Astrocyte (in vitro differentiated cells and primary cell): Measurements from ENCODE around the gene LACTB. TPM values are rescaled to one million over a fixed set of nuclear protein-coding genes. Genes with fewer than 3 reads are reported as not detected.
A peak's percentile ranks its signal among the peaks of the same experiment; 100 is the strongest.

Experiments
- DNase-seq: peaks from one replicate; pipeline ENCODE4 v3.0.0-alpha.2; 2010; ENCODE audit warnings: low read depth
- FAIRE-seq: peaks from 2 replicates; lab custom pipeline; 2011; peaks lifted over from hg19 to GRCh38; lab: Jason Lieb, UNC
- H2AFZ ChIP-seq: 2 replicates; pipeline ENCODE4 v1.6.0; 2012; ENCODE audit warnings: low read depth, low read length, inconsistent platforms
- H3K27ac ChIP-seq: 2 replicates; pipeline ENCODE4 v1.5.1; 2011; ENCODE audit warnings: low read depth, low read length, inconsistent platforms
- H3K27me3 ChIP-seq: 2 replicates; pipeline ENCODE4 v1.6.0; 2011; ENCODE audit warnings: low read length, inconsistent platforms; ENCODE audit not compliant: insufficient read depth
- H3K36me3 ChIP-seq: 2 replicates; pipeline ENCODE4 v1.5.1; 2011; ENCODE audit warnings: low read length, inconsistent platforms; ENCODE audit not compliant: insufficient read depth
- H3K4me1 ChIP-seq: 2 replicates; pipeline ENCODE4 v1.5.1; 2011; ENCODE audit warnings: low read length, inconsistent platforms; ENCODE audit not compliant: insufficient read depth
- H3K4me2 ChIP-seq: 2 replicates; pipeline ENCODE4 v1.6.0; 2012; ENCODE audit warnings: low read length, inconsistent platforms
- H3K4me3 ChIP-seq: 2 replicates; pipeline ENCODE4 v1.5.1; 2011; ENCODE audit warnings: low read depth, mild to moderate bottlenecking, low read length, inconsistent platforms; ENCODE audit not compliant: insufficient read depth
- H3K79me2 ChIP-seq: 2 replicates; pipeline ENCODE4 v1.6.0; 2012; ENCODE audit warnings: mild to moderate bottlenecking, low read length, inconsistent platforms; ENCODE audit not compliant: insufficient read depth
- H3K9ac ChIP-seq: 2 replicates; pipeline ENCODE4 v1.6.0; 2012; ENCODE audit warnings: mild to moderate bottlenecking, low read length, inconsistent platforms
- H3K9me3 ChIP-seq: 2 replicates; pipeline ENCODE4 v1.5.1; 2012; ENCODE audit warnings: low read depth, mild to moderate bottlenecking, low read length, inconsistent platforms; ENCODE audit not compliant: insufficient read depth
- H4K20me1 ChIP-seq: 2 replicates; pipeline ENCODE4 v1.6.0; 2012; ENCODE audit warnings: low read length, inconsistent platforms; ENCODE audit not compliant: insufficient read depth
- H3K27ac Mint-ChIP-seq: one replicate; pipeline ENCODE4 v1.8.0; 2021; ENCODE audit warnings: mild to moderate bottlenecking, mixed read lengths; ENCODE audit not compliant: unreplicated experiment
- H3K27me3 Mint-ChIP-seq: one replicate; pipeline ENCODE4 v1.8.0; 2021; ENCODE audit warnings: low read depth, mixed read lengths; ENCODE audit not compliant: unreplicated experiment
- H3K36me3 Mint-ChIP-seq: one replicate; pipeline ENCODE4 v1.8.0; 2021; ENCODE audit warnings: low read depth, mixed read lengths; ENCODE audit not compliant: unreplicated experiment
- H3K4me1 Mint-ChIP-seq: one replicate; pipeline ENCODE4 v1.8.0; 2021; ENCODE audit warnings: low read depth, mixed read lengths; ENCODE audit not compliant: unreplicated experiment
- H3K4me3 Mint-ChIP-seq: one replicate; pipeline ENCODE4 v1.8.0; 2021; ENCODE audit warnings: mild to moderate bottlenecking, moderate library complexity, mixed read lengths; ENCODE audit not compliant: unreplicated experiment
- H3K9me3 Mint-ChIP-seq: one replicate; pipeline ENCODE4 v1.8.0; 2021; ENCODE audit warnings: mild to moderate bottlenecking, mixed read lengths; ENCODE audit not compliant: unreplicated experiment
- EZH2 ChIP-seq: IDR thresholded peaks from 2 replicates; pipeline ENCODE4 v1.6.1; 2012; ENCODE audit warnings: mild to moderate bottlenecking, low read length, inconsistent platforms; ENCODE audit not compliant: insufficient read depth
- total RNA-seq: library from RNA; stranded (reverse); gene quantifications from 2 replicates; pipeline ENCODE4 v1.2.1, GENCODE V29; 2021
- TF ChIP-seq, protein P1 (sequence below): IDR thresholded peaks from 2 replicates; pipeline ENCODE4 v1.5.1; 2011; ENCODE audit warnings: low read depth, mild to moderate bottlenecking, inconsistent platforms, low read length, moderate library complexity; ENCODE audit not compliant: insufficient read depth

The LACTB gene
- total RNA-seq, 1 donor from 2014 or later: 29.8 TPM

DNA sequence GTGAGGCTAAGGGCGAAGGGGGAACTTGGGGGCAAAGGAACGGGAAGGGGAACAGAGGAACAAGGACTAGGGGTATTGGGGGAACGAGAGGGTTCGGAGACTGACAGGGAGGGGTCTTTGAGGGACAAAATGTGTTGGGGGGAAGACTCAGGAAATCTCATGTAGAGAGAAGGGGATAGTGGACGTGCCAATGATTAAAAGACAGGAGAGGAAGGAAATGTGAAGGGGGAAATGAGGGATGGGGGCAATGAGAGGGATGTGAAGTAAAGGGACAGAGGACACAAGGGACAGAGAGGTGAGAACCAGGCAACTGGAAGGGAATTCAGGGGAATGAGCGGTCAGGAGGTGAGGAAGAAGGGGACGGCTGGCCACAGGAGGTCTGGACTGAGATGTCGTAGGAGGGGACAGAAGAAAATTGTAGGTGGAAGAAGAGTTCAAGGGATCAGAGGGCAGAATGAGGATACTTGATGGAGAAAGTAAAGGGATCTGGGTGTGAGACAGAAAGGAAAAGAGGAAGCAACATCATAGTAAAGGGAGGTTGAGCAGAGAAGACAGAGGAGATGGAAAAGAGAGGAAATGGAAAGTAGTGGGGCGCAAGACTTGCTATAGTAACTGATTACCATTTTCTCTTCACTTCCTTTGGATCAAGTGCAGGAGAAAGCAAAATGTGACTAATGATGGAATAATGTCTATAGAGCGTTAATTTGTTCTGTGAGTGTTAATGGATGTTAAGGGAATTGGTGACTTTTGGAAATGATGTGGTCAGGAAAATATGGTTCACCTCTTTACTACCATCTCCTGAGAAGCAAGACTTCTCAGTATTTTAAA is 68.5 kb downstream of the LACTB start:
- H3K4me2 ChIP-seq: peak overlapping the region; percentile 98
- peak overlapping the region; percentile 85 for H3K9ac ChIP-seq
- no peaks in the 10 kb centered on the region for H3K36me3 ChIP-seq
- H3K4me3 Mint-ChIP-seq: peak overlapping the region; percentile 88
- peak overlapping the region; percentile 59 for H3K27ac Mint-ChIP-seq
- peak overlapping the region; percentile 72 for H3K4me3 ChIP-seq
- FAIRE-seq (no peak), DNase-seq (no peak)
- H2AFZ ChIP-seq: peak overlapping the region; percentile 7
- peaks cover 53% of the 10 kb centered on the region for H3K79me2 ChIP-seq
- H3K27ac ChIP-seq: peak overlapping the region; percentile 50
- no peaks in the 10 kb centered on the region for H3K9me3 Mint-ChIP-seq
- H3K4me1 Mint-ChIP-seq: peaks cover 41% of the 10 kb centered on the region
- peaks cover 38% of the 10 kb centered on the region for H3K4me1 ChIP-seq
- no peaks in the 10 kb centered on the region for H3K27me3 Mint-ChIP-seq
- peaks cover 20% of the 10 kb centered on the region for H4K20me1 ChIP-seq
- no peaks in the 10 kb centered on the region for H3K9me3 ChIP-seq
- H3K36me3 Mint-ChIP-seq: no peaks in the 10 kb centered on the region
- no peaks in the 10 kb centered on the region for H3K27me3 ChIP-seq
- TF ChIP-seq, protein P1, sequence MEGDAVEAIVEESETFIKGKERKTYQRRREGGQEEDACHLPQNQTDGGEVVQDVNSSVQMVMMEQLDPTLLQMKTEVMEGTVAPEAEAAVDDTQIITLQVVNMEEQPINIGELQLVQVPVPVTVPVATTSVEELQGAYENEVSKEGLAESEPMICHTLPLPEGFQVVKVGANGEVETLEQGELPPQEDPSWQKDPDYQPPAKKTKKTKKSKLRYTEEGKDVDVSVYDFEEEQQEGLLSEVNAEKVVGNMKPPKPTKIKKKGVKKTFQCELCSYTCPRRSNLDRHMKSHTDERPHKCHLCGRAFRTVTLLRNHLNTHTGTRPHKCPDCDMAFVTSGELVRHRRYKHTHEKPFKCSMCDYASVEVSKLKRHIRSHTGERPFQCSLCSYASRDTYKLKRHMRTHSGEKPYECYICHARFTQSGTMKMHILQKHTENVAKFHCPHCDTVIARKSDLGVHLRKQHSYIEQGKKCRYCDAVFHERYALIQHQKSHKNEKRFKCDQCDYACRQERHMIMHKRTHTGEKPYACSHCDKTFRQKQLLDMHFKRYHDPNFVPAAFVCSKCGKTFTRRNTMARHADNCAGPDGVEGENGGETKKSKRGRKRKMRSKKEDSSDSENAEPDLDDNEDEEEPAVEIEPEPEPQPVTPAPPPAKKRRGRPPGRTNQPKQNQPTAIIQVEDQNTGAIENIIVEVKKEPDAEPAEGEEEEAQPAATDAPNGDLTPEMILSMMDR: no peak

DNA sequence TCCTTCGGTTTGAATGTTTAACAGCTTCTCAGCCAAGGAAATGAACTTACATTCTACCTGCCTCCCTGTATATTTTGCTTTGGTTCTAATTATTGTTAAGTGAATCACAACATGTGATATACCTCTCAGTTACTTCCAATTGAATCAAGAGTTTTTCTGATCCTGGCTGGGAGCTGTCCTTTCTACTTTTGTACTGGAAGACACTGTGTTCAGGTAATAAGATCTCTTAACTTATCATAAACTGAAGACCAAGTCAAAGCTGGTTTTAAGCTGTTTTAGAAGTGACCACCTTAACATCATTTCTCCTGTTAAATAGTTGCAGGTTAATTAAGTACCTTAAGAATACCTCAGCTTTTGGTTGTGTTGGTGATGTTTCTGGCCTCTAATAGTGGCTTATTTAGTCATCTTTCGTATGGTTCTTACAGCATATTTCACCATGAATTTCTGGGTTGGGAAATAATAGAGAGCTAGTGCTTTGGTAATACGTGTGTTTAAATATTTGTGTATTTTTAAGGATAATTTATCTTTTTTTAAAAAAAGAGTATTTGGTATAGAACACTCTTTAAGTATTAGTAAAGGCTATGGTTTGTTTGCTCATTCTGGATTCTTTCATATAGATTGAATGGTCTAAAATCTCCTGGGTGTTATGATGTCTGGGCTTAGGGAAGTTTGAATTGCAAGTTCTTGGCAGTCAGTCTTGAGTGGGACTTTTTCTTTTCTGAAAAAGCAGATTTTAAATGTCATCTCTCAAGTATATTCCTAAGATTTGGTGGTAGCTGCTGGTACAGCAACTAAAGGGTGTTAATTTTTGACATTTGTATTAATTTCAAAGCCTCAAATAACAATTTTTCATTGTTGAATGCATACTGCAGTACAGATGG is 69.3 kb downstream of the LACTB start:
- H3K27me3 ChIP-seq: no peaks in the 10 kb centered on the region
- Mint-ChIP-seq H3K27me3 (no peaks in the 10 kb centered on the region), H3K4me1 (peaks cover 44% of the 10 kb centered on the region), H3K4me3 (peak overlapping the region; percentile 88), H3K27ac (no peak overlapping the region), H3K9me3 (no peaks in the 10 kb centered on the region), H3K36me3 (no peaks in the 10 kb centered on the region)
- DNase-seq (no peak), FAIRE-seq (no peak)
- H3K4me2 ChIP-seq: peak overlapping the region; percentile 98
- no peak overlapping the region for H3K27ac ChIP-seq
- no peaks in the 10 kb centered on the region for H3K9me3 ChIP-seq
- TF ChIP-seq, protein P1: no peak
- TF ChIP-seq EZH2: no peak
- peak overlapping the region; percentile 72 for H3K4me3 ChIP-seq
- peaks cover 33% of the 10 kb centered on the region for H3K4me1 ChIP-seq
- no peak overlapping the region for H2AFZ ChIP-seq
- H3K79me2 ChIP-seq: peaks cover 61% of the 10 kb centered on the region
- H4K20me1 ChIP-seq: peaks cover 24% of the 10 kb centered on the region
- H3K36me3 ChIP-seq: no peaks in the 10 kb centered on the region
- peak overlapping the region; percentile 85 for H3K9ac ChIP-seq

Other genes starting within 250 kb of the LACTB start
- gene TPM1, start 79.1 kb upstream of the LACTB start, total RNA-seq: 2,922 and 3,062 TPM in 2 replicates
- 428 and 484 TPM in 2 replicates for gene RPS27L, start 35.6 kb downstream of the LACTB start, total RNA-seq
- 45.7 and 49.3 TPM in 2 replicates for gene RAB8B, start 67.7 kb downstream of the LACTB start, total RNA-seq
- gene APH1B, start 155.7 kb downstream of the LACTB start, total RNA-seq: 14.7 and 18.2 TPM in 2 replicates